Kidney (tissue), 14 donors: Measurements from ENCODE around the gene PROC. TPM values are rescaled to one million over a fixed set of nuclear protein-coding genes. Genes with fewer than 3 reads are reported as not detected.

Experiments
- DNase-seq, 5 donors: peaks; one replicate each; pipeline ENCODE4 v3.0.0-alpha.2; 2013 to 2020
- FAIRE-seq: peaks from 2 replicates; lab custom pipeline; 2012; peaks lifted over from hg19 to GRCh38; lab: Jason Lieb, UNC
- H3K27ac ChIP-seq, 2 donors: one replicate each; pipeline ENCODE4 v1.7.0; 2013; ENCODE audit warnings: low read depth in 2 of 2, low read length in 2 of 2, inconsistent platforms in 1 of 2
- H3K27me3 ChIP-seq: one replicate; pipeline ENCODE4 v1.7.1; 2013; ENCODE audit warnings: low read length, inconsistent platforms; ENCODE audit not compliant: control insufficient read depth, insufficient read depth
- H3K36me3 ChIP-seq, 3 donors: one replicate each; pipeline versions ENCODE4 v1.7.0 to v1.7.1; 2013; ENCODE audit warnings: low read length in 3 of 3, control low read depth in 1 of 3, inconsistent platforms in 1 of 3; ENCODE audit not compliant: insufficient read depth in 3 of 3, control insufficient read depth in 2 of 3
- H3K4me1 ChIP-seq, 3 donors: one replicate each; pipeline versions ENCODE4 v1.7.0 to v1.7.1; 2013; ENCODE audit warnings: low read length in 3 of 3, inconsistent platforms in 1 of 3, low read depth in 1 of 3; ENCODE audit not compliant: control insufficient read depth in 2 of 3, insufficient read depth in 2 of 3
- H3K4me3 ChIP-seq, 3 donors: one replicate each; pipeline versions ENCODE4 v1.7.0 to v1.8.1; 2013; ENCODE audit warnings: low read length in 3 of 3, control low read depth in 1 of 3, inconsistent platforms in 1 of 3
- H3K9ac ChIP-seq, 3 donors: one replicate each; pipeline versions ENCODE4 v1.7.0 to v1.7.1; 2013; ENCODE audit warnings: low read length in 3 of 3, control low read depth in 1 of 3, inconsistent platforms in 1 of 3
- H3K9me3 ChIP-seq, 3 donors: one replicate each; pipeline versions ENCODE4 v1.7.0 to v1.7.1; 2013; ENCODE audit warnings: low read length in 3 of 3, control low read depth in 1 of 3, inconsistent platforms in 1 of 3; ENCODE audit not compliant: control insufficient read depth in 2 of 3, insufficient read depth in 1 of 3
- intact Hi-C: fragments of 100-400 bp; cut with DNase I; formaldehyde crosslinking; loops from one replicate; pipeline ENCODE4 v1.11.1; 2022
- polyA plus RNA-seq: library from polyadenylated mRNA; stranded (reverse); fragments of 350-450 nt; fragmentation: Illumina TruSeq; extraction: RNeasy Lipid Tissue Mini Kit (QIAGEN cat#74804); gene quantifications from one replicate; pipeline ENCODE4 v1.2.3, GENCODE V29; 2014; ENCODE audit warnings: low read depth, low replicate concordance; ENCODE audit not compliant: insufficient read depth
- total RNA-seq: library from RNA; stranded (reverse); fragmentation: NEBNext Ultra II Directional; extraction: Animal tissue kit (Norgen Biotek cat#: 25700); gene quantifications from one replicate; pipeline ENCODE4 v1.2.1, GENCODE V29; 2021
- TF ChIP-seq, protein P1 (sequence below): IDR thresholded peaks from 3 replicates; pipeline ENCODE4 v1.5.1; 2012; ENCODE audit warnings: mild to moderate bottlenecking, moderate library complexity, borderline replicate concordance; ENCODE audit not compliant: insufficient read depth; ENCODE audit errors: extremely low read depth
- donor health status: control.
- donor health status: control.
- donor health status: control.
- donor health status: control.
- donor health status: control.
- donor health status: DM: yes; HTN: yes; CAD: no.
- donor health status: Normal renal cell carcinoma (clear cell type).

Gene PROC
- total and polyA plus RNA-seq, 2 donors from 2014 or later: 5.9 to 51.0 TPM

DNA sequence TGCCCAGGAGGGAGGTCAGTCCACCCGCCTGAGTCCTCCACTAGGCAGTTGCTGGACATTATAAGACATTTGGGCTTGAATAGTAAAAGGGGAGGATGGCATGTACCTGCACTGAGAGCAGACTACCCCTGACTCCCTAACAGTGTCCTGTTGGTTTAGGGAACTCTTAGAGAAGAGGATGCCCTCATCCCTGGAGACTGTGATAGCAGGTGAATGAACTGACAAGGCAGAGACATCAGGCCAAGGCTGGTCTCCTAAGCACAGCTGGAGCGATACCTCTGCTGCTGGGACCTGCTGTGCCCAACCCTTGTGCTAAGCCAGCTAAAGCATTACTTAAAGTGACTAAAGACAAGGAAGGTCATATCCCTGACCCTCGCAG is 34.8 kb downstream of the PROC start:
- no peaks in the 10 kb centered on the region for H3K27me3 ChIP-seq
- TF ChIP-seq, protein P1, sequence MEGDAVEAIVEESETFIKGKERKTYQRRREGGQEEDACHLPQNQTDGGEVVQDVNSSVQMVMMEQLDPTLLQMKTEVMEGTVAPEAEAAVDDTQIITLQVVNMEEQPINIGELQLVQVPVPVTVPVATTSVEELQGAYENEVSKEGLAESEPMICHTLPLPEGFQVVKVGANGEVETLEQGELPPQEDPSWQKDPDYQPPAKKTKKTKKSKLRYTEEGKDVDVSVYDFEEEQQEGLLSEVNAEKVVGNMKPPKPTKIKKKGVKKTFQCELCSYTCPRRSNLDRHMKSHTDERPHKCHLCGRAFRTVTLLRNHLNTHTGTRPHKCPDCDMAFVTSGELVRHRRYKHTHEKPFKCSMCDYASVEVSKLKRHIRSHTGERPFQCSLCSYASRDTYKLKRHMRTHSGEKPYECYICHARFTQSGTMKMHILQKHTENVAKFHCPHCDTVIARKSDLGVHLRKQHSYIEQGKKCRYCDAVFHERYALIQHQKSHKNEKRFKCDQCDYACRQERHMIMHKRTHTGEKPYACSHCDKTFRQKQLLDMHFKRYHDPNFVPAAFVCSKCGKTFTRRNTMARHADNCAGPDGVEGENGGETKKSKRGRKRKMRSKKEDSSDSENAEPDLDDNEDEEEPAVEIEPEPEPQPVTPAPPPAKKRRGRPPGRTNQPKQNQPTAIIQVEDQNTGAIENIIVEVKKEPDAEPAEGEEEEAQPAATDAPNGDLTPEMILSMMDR: no peak
- DNase-seq (no peak), FAIRE-seq (no peak)
- no peaks in the 10 kb centered on the region for H3K9me3 ChIP-seq
- H3K9ac ChIP-seq: no peak overlapping the region
- H3K4me1 ChIP-seq: no peaks in the 10 kb centered on the region
- H3K27ac ChIP-seq: no peak overlapping the region
- intact Hi-C loops: no loop called here
- no peak overlapping the region for H3K4me3 ChIP-seq
- no peaks in the 10 kb centered on the region for H3K36me3 ChIP-seq

DNA sequence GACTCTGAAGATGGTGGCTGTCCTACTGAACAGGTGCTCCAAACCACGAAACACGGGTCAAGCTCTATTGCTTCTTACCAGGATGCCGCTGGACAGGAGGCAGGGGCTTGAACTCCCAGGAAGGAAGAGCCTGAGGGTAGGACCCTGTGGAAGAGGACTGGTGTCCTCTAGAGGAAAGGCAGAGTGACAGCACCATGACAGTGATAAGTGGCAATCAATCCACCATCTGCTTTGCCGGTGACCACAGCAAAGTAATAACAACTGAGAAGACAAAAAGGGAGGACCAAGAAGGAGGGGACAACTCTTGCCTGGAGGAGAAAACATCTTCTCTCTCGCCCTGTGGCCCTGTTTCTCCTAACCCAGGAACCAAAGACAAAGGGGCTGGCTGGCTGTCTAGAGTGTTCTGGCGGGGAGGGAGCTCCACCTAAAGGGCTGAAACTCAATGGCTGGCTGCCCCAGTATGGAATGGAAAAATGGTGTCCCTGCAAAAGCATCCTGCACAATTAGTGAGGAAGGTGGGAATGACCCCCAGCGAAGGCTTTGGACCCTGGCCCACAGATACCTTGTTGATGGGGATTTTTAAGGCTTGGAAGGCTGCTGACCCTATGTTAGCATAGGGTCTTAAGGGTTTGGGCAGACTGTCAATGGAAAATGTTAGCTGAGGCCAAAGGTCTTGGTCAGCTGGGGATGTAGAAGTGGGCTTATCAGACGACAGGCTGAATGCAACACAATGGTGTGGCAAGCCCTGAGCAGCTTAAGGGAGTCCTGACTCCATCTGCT is 35.4 kb downstream of the PROC start:
- Histone ChIP-seq H3K36me3 (no peaks in the 10 kb centered on the region), H3K9ac (no peak overlapping the region), H3K4me1 (no peaks in the 10 kb centered on the region), H3K9me3 (no peaks in the 10 kb centered on the region), H3K27ac (no peak overlapping the region), H3K4me3 (no peak overlapping the region), H3K27me3 (no peaks in the 10 kb centered on the region)
- intact Hi-C loops: no loop called here
- TF ChIP-seq, protein P1: no peak
- DNase-seq (no peak), FAIRE-seq (no peak)

DNA sequence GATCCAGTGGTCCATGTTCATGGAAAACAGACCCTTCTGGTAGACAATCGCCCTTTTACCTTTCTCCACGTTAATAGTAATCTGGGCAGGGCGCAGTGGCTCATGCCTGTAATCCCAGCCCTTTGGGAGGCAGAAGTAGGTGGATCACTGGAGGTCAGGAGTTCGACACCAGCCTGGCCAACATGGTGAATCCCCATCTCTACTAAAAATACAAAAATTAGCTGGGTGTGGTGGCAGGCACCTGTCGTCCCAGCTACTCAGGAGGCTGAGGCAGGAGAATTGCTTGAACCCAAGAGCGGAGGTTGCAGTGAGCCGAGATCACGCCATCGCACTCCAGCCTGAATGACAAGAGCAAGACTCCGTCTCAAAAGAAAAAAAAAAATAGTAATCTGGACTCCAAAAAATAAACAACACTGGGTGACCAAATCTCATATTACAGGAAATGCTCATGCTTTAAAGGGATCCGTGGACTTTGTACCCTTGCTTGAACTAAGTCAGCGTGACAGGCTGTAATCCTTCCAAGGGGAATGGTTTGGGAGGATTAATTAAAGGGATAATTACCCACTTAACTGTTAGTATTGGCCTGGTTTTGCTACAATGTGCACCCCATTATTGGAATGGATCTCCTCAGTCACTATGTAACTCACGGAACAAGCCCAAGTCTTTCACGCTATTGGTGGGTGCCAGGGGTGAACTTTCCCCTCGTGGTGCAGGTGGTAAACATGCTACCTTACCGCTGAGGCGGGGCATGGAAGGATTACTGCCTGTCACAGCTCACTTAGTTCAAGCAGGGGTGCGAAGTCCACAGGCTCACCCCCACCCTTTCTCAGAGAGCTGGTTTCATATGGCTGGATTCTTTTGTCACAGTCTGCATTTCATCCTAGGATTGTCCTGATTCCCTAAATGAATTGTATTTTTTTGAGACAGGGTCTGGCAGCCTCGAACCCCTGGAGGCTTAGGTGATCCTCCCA is 36.7 kb downstream of the PROC start:
- no peaks in the 10 kb centered on the region for H3K36me3 ChIP-seq
- intact Hi-C loops: no loop called here
- DNase-seq (peak in 4 of 5 donors; percentile 63 to 88 (median 76)), FAIRE-seq (no peak)
- H3K9me3 ChIP-seq: no peaks in the 10 kb centered on the region
- TF ChIP-seq, protein P1: no peak
- peak overlapping the region; percentile 44 to 76 for H3K27ac ChIP-seq
- H3K4me1 ChIP-seq: no peaks in the 10 kb centered on the region
- H3K4me3 ChIP-seq: no peak overlapping the region
- H3K27me3 ChIP-seq: no peaks in the 10 kb centered on the region
- H3K9ac ChIP-seq: no peak overlapping the region
